ENCODE measurements around the gene GALNTL6.
"Not testable (repeated sequence)": the region's sequence is repeated elsewhere in the genome, so short reads cannot be mapped to it uniquely, and the experiment has no call there.

The GALNTL6 gene

DNA sequence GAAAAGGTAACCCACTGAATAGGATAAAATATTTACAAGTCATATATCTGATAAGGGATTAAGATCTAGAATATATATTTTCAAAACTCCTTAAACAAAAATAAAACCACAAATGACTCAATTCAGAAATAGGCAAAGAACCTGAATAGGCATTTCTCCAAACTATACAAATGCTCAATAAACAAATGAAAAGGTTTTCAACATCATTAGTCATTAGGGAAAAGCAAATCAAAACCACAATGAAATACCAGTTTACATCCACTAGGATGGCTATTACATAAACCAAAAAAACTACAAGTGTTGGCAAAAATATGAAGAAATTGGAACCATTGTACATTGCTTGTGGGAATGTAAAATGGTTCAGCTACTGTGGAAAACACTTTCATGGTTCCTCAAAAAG, 1188.4 kb downstream of the GALNTL6 start:
- DNase-seq: no peak

DNA sequence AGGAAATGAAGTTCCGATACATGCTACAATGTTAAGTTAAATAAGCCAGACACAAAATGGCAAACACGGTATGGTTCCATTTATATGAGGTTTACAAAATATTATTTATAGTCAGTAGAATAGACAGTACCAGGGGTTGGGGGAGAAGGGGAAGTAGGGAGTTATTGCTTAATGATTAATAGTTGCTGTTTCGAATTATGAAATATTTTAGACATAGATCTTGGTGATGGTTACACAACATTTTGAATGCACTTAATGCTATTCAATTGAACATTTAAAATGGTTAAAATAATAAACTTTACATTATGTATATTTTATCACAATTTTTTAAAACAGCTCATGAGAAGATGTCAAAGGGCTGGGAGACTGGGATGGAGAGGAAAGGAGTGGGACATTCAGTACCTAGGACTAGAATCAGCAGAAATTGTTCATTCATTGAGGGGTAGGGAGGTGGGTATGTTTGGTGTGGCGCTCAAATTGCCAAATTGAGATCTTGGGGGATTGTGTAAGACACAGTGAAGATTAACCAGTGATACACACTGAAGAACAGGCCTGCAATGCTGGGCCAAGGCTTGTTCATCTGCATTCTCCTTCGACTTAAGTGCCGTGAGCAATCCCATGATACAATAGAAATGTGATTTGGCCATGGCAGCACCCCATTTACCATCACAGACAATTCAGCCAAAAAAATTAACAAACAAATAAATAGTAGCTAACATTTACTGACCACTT, 1189.8 kb downstream of the GALNTL6 start:
- no peak for DNase-seq

DNA sequence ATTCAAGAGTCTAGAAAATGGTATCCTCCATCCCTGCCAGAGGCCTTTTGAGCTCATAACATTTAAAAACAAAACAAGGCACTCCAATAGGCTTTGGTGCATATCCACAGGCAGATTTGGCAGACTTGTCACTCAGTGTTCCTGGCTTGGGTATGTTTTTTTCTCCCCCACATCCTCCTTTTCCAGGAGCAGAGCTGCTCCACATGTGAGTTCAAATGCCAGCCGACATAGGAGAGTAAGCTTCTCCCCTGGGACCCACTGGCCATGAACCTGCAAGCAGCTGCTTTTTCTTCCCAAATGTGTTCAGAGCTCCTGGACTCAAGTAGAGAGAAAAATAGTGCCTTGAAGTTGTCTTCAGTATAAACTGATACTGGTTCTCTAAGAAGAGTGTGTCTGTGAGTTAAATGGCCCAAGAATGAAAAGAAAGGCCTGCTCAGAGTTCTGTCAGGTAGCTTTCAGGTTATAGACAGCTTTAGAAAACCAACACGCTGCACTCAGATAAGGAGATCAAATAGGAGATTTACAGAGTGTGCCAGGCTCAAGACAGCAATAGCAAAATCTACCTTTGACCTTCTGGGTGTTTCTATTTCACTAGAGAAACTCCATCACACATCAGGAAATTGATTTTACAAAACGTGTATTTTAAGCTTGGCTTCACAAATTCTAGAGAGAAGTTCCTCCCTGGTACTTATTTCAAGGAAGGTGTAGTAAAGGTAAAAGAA, 1192.9 kb downstream of the GALNTL6 start:
- DNase-seq: no peak

DNA sequence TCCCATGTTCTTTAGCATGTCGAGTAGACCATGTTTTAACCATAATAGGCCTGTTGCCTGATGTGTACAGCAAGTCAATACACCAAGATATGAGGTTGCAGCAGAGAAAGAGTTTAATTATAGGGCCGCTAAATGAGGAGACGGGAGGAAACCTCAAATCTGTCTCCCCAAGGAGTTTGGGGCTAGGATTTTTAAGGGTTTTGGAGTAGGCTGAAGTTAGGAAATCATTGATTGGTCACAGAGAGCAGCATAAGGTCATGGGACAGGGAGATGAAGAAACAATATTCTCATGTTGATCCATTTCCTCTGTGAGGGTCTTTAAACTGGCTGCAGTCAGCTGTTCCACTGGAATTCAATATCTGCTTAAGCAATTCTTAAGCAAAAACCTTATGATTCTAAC, 1195.2 kb downstream of the GALNTL6 start:
- DNase-seq: no peak

DNA sequence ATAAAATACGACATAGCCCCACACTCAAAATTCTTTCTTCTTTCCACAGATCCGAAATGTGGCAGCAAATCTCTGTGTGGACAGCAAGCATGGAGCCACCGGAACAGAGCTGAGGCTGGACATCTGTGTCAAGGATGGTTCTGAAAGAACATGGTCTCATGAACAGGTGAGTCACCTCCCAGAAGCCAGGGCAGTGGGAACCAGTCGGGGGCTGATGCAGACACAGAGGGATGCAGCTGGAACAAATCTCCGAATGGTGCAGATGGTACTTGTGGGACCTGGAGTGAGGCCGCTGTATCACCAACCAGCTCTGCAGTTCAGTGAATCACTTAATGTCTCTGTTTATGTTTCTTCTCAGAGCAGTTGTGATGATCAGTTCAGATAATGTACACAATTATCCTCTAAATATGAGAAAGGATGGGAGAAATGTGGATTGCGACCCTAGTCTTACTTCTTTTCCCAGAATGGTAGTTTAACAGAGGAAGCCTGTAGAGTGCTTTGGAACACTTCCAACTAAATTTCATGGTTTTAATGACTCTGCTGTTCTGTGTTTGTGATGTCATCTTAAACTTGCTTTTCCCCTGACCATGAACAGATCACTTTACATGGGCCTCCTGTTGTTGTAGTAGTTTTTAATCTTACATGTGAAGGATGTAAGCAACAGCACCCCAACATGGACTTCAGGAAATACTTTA, 1196.1 kb downstream of the GALNTL6 start:
- DNase-seq: peak; percentile 43

DNA sequence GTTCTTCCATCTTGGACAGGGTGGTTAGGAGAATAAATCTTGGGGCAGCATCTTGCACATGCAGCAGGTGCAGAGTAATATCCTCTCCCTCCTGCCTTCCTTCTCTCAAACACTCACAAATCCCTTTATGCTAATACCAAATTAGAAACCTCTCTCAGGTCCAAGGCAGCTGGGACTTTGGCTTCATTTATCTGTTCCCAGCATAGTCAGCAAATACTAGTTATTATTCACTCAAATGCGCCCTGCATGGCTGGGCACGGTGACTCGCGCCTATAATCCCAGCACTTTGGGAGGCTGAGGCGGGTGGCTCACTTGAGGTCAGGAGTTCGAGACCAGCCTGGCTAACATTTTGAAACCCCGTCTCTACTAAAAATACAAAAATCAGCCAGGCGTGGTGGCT, 1199.4 kb downstream of the GALNTL6 start:
- DNase-seq: no peak

DNA sequence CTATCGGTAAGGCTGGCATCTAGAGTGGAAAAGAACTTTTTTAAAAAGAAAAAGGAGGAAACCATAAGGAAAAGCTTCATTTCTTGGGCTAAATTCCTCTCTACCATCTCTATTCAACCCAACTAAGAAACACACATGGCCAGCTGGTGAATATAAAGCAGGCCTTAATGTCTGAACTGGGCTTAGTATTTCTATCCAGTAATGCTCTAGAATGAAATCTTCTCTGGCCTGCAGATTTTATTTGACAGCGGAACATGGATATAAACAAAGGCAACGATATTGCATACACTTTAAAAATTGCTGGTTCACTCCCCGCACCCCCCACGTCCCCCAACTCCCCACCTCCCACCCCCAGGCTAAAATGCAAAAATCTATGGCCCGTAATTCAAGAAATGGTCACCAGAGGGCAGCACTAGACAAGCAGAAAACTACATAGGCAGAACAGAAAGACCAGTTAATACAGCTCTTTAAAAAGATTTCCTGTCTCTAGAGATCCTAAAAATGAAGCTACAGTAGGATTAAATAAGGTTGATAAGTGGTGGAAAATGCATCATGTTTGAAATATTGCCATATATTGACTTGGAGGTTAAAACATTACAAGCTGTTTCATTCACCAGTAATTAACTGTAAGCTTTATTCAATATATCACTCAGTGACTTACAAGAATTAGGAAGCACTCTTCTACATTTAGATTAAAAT, 1200.2 kb downstream of the GALNTL6 start:
- DNase-seq: peak; percentile 10

DNA sequence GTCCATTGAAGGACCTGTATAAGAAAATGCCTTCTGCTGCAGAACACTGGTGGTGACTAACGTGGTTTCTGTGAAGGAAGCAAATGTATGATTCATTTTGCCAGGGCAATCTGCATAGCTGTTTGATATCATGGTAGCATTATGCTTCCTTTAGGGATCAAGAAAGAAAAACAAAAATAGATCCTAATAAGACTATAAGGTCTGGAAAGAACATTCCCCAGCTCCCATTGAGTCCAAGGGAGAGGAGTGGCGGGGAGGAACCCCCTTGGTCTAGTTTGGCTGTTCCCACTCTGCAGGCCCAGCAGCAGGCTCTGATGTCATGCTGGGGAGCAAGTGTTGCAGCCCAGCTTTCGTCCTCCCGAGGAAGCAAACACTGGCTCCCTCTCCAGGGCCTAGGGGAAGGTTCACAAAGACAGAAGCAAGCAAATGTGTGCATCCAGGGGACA, 1200.9 kb downstream of the GALNTL6 start:
- no peak for DNase-seq

DNA sequence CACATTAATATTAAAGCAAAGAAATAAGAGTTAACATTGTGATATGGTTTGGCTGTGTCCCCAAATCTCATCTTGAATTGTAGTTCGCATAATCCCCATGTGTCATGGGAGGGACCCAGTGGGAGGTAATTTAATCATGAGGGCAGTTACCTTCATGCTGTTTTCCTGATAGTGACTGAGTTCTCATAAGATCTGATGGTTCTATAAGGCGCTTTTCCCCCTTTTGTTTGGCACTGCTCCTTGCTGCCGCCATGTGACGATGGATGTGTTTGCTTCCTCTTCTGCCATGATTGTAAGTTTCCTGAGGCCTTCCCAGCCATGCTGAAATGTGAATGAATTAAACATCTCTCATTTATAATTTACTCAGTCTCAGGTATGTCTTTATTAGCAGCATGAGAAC, 1201.6 kb downstream of the GALNTL6 start:
- no peak for DNase-seq

DNA sequence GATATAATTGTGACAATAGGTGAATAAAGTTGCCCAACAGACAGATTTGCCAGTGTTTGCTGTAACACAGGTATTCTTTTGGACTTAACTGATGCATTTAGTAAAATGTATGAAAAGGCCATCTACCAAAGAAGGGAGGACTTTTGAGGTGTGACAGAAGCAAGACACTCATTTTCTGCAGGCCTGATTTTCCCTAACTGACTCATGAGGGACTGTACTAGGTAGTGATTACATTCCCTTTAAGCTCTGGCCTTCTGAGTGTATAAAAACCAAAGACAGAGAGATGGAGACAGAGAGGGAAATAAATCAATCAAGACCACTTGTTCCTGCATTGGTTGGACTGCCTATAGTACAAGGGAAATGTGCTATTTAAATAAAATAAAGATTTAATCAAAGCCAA, 1204.6 kb downstream of the GALNTL6 start:
- DNase-seq: no peak

DNA sequence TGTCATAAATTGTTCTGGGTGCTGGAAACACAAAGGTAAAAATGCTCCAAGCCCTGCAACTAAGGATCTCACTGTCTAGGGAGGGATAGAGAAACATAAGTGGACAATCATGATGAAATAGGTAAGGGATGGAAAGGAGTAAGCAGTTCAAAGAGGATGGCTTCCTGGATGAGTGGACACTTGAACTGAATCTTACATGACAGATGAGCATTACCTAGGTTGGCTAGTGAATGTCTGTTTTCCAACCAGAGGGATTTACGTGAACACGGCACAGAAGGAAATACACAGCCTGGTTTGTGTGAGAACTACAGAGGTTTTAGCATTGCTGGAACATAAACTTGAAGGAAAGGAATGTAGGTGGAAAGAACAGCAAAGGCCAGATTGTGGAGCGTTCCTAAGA, 1205.2 kb downstream of the GALNTL6 start:
- no peak for DNase-seq

DNA sequence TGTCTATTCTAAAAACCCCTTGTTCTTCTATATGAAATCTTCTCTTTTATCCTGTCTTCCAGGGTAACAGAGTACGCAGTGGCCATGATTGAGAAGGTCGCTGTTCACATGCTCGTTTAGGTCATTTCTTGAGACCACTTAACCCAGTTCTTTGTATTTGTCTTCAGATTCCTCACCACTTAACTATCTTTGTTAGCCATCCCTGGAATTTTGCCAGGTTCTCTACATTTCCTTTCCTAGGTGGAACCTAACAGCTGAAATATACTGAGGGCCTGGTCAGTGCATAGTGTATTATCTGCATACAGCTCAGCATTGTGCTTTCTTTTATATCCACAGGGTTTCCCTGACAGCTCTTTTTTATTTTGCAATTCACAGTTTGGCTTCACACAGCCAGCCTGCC, 1206.5 kb downstream of the GALNTL6 start:
- no peak for DNase-seq

DNA sequence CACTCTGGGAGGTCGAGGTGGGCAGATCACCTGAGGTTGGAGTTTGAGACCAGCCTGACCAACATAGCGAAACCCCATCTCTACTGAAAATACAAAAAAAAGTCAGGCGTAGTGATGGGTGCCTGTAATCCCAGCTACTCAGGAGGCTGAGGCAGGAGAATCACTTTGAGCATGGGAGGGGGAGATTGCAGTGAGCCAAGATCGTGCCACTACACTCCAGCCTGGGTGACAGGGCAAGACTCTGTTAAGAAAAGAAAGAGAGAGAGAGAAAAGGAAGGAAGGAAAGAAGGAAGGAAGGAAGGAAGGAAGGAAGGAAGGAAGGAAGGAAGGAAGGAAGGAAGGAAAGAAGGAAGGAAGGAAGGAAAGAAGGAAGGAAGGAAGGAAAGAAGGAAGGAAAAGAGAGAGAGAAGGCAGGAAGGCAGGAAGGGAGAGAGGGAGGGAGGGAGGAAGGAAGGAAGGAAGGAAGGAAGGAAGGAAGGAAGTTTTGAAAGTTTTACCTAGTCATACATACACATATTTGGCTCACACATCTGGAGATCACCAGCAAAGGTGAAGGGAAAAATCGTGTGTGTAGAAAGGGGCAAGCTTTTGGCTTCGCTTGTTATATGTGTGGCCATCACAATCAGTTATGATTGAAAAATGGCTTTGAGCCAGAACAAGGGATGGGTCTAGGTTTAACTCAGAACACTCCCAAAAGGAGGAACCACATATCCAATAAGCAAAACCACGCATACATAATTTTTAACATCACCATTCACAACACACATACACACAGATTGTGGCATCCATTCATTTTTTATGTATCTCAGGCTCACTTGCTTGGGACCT, 1208.8 kb downstream of the GALNTL6 start:
- DNase-seq: not testable (repeated sequence)

DNA sequence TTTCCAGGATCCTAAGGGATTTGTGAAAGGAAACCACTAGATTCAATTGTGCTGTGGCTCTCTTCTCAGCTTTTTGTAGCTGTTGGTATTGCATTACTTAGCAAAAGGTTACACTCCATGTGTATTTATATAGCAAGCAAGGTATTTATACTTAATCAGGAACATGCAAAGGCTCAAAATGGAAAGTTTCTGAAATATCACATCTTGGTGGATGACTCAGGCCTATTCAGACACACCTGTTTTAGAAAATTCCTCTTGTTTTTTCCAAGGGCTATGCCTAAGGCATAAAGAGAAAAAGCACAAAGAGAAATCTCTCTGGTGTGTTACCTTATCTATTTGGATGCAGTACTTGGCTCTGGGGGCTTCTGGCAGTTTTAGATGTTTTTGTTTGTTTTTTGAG, 1211.0 kb downstream of the GALNTL6 start:
- DNase-seq: no peak

DNA sequence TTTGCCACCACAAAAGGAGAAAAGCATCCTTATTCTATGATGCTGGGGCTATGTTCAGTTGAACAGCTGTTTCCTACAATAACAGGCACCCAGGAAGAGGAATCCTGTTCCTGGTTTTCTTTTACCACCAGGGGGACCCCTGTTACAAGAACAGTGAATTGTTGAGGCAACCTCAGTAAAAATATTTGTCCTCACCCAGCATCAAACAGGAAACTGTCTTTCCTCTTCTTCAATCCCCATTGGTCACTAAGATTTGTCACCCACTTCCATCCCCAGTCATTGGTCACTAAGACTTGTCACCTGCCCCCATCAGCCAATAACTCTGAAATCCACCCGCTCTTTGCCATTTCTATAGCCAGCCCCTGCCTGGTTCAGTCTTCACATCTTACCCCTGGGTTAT, 1211.9 kb downstream of the GALNTL6 start:
- peak; percentile 18 for DNase-seq

DNA sequence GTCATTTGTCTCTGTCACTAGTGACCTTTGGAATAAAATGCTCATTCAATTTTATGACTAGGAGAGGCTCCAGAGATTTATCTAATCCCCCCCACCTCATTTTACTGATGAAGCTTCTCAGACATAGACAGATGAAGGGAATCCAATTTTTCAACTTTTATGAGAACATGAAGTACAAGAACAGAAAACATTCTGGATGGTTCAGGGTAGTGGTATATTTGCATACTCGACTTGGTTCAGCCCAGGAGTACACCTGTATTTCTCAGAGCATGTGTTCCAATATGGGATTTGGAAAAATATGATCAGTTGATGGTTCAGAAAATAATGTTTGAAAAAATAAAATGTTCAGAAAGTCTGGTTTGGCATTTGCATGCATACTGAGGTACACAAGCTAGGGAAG, 1224.0 kb downstream of the GALNTL6 start:
- no peak for DNase-seq

DNA sequence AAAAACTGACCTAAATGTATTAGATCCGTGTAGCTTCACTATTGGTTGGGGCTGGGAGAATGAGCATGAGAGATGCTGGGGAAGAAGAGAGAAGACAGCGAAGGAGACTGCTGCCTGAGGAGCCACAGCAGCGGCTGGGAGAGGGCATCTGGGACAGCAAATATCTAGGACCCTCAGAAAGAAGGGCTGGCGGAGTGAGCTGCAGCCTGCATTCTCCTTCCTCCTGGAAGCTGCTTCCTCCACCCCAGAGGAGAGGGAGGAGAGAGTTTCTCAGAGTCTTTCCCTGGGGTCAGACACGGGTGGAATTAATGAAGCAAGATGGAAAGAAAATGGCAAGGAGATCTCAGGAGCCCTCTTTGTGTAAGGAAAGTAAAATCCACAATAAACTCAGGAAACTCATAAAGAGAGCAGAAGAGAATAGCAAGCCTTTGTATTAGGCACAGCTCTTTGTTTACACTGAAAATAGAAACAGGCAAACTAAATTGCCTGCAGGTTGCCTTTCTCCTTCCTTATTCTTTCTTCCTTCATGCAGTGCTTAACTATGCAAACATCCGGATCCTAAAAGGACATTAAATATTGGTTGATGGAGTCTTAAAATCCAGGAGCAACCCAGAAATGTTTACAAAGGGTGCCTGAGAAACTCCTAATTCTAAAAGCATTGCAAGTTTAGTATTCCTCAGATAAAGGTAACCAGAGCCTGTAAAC, 1225.1 kb downstream of the GALNTL6 start:
- DNase-seq: no peak

DNA sequence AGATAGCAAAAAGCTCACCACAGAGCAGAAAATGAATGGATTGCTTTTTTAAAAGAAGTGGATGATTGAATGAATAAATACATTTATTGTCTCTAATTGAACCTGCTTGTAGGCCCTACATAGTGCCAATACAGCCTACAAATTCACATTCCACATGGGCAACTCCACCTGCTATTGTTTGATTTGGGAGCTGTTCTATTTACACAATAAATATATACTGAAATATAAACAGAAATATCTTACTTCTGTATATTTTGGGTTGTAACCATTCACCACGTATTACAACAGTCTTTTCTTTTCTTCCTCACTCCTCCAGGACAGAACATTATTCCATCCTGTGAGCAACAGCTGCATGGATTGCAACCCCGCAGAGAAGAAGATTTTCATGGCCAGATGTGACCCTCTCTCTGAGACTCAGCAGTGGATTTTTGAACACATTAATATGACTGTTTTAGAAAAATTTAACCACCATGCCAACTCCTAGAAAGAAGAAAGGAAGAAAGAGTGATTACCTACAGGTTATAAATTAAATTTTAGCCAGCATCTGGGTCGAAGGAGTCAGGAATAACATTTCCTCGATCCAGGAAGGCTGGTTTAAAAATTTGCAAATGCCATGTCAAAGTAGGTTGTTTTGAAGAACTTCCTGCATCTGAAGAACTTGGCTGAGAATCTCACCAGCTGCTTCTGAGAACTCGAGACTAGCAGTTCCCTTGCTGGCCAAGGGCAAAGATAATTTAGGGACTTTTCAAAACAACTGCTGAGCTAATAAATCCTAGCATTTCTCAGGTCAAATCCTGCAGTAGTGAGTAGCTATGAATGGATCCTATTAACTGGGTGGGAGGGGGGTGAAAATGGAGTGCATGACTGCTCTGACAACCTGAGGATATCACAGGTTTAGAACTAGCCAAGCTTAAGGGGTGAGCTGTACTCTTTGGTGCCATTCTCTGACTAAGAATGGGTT, 1226.7 kb downstream of the GALNTL6 start:
- DNase-seq: no peak

DNA sequence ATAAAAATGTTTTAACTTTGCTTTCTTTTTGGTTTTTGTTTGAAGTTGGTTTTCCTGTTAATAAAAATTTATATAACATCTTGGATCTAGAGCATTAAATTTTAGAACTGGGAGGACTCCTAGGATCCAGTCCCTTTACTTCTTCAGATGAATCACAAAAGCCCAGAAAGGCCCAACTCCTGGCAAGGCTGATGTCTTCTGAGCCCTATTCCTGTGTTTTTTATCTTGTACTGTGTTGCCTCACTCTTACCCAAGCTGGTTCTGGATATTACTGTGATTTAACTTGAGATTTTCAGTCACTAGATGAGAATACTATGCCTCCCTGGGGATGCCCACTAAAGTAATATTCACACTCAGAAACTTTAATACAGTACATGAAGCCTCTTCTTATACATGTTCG, 1228.3 kb downstream of the GALNTL6 start:
- no peak for DNase-seq

DNA sequence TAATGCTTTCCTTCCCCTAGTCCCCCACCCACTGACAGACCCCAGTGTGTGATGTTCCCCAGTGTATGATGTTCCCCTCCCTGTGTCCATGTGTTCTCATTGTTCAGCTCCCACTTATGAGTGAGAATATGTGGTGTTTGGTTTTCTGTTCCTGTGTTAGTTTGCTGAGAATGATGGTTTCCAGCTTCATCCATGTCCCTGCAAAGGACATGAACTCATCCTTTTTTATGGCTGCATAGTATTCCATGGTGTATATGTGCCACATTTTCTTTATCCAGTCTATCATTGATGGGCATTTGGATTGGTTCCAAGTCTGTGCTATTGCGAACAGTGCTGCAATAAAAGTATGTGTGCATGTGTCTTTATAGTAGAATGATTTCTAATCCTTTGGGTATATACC, 1228.9 kb downstream of the GALNTL6 start:
- not testable (repeated sequence) for DNase-seq

DNA sequence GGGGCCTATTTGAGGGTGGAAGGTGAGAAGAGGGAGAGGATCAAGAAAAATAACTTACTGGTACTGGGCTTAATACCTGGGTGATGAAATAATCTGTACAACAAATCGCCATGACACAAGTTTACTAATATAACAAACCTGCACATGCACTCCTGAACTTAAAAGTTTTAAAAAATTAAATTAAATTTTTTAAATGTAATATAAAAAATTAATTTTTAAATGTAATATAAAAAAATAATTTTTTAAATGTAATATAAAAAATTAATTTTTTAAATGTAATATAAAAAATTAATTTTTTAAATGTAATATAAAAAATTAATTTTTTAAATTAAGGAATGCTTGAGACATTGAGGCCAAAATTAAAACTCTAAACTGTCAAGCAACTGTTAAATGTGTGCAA, 1231.1 kb downstream of the GALNTL6 start:
- DNase-seq: no peak
